HepG2 (cell line): ENCODE measurements around the gene NUDT14. TPM values are rescaled to one million over a fixed set of nuclear protein-coding genes. Genes with fewer than 3 reads are reported as not detected.

Experiments
- ATAC-seq: fragments of 200-7000 bp; cut with Tn5 transposase; 3 replicates; pipeline ENCODE4 v1.9.1; 2020; ENCODE audit warnings: mild to moderate bottlenecking, moderate library complexity
- BruUV-seq: library from RNA; stranded (reverse); fragments of 400-500 nt; replicated peaks from 2 replicates; lab custom pipeline; 2021; lab: Mats Ljungman, UMichigan
- CTCF ChIA-PET: fragments of 300-600 bp; formaldehyde crosslinking; extraction: SDS; loops from one replicate; lab custom pipeline; 2021; ENCODE audit warnings: low total read pairs, inconsistent platforms, low intra/inter-chr PET ratio; lab: Yijun Ruan, JAX
- POLR2A ChIA-PET: fragments of 350-600 bp; sonication (Branson Sonifier 250); formaldehyde crosslinking; loops from one replicate; lab custom pipeline; 2020; ENCODE audit warnings: antibody characterized with exemption, inconsistent platforms; lab: Yijun Ruan, JAX
- DNase-seq: peaks from one replicate; pipeline ENCODE4 v3.0.0-alpha.2; 2015; ENCODE audit warnings: low spot score
- FAIRE-seq: peaks from 3 replicates; lab custom pipeline; 2011; peaks lifted over from hg19 to GRCh38; lab: Jason Lieb, UNC
- H2AFZ ChIP-seq: one replicate; pipeline ENCODE4 v1.6.1; 2011; ENCODE audit warnings: low read length, inconsistent platforms
- H3K27ac ChIP-seq: fragments of 300-600 bp; 3 replicates; pipeline ENCODE4 v1.8.0; 2011; ENCODE audit warnings: mixed run types, mild to moderate bottlenecking, mixed read lengths, low read length, inconsistent platforms; ENCODE audit not compliant: insufficient read depth; ENCODE audit errors: extremely low read length
- H3K27me3 ChIP-seq, 2 experiments: fragments of 200-600 bp in 1 of 2; 2 replicates in 1 of 2; 3 replicates in 1 of 2; pipeline versions ENCODE4 v1.6.0 to v1.8.0; 2011; ENCODE audit warnings: low read length in 2 of 2, mild to moderate bottlenecking in 2 of 2, moderate library complexity in 2 of 2, inconsistent platforms in 1 of 2; ENCODE audit not compliant: insufficient read depth in 2 of 2, control insufficient read depth in 1 of 2
- H3K36me3 ChIP-seq, 2 experiments: fragments of 200-600 bp in 1 of 2; replicated peaks in 1 of 2; 2 replicates in 1 of 2; 3 replicates in 1 of 2; pipeline versions ENCODE4 v1.5.1 to v1.8.0; 2011; ENCODE audit warnings: low read length in 2 of 2, inconsistent platforms in 1 of 2; ENCODE audit not compliant: insufficient read depth in 2 of 2, control insufficient read depth in 1 of 2
- H3K4me1 ChIP-seq: 2 replicates; pipeline ENCODE4 v1.5.1; 2012; ENCODE audit warnings: low read length, inconsistent platforms; ENCODE audit not compliant: insufficient read depth
- H3K4me2 ChIP-seq: 2 replicates; pipeline ENCODE4 v1.6.0; 2011; ENCODE audit warnings: low read depth, low read length, inconsistent platforms
- H3K4me3 ChIP-seq, 3 experiments: fragments of 200-600 bp in 1 of 3; sonication (generic), shearing (Covaris generic) in 1 of 3; replicated peaks in 1 of 3; 2 replicates each; pipeline ENCODE4 v1.5.1; 2011 to 2016; ENCODE audit warnings: low read length in 3 of 3, inconsistent platforms in 2 of 3, low read depth in 2 of 3, mild to moderate bottlenecking in 2 of 3, control low read depth in 1 of 3, mixed read lengths in 1 of 3; ENCODE audit not compliant: insufficient read depth in 1 of 3
- H3K79me2 ChIP-seq: one replicate; pipeline ENCODE4 v1.6.1; 2011; ENCODE audit warnings: low read length, inconsistent platforms; ENCODE audit not compliant: insufficient read depth
- H3K9ac ChIP-seq: 2 replicates; pipeline ENCODE4 v1.6.0; 2011; ENCODE audit warnings: mild to moderate bottlenecking, low read depth, low read length, inconsistent platforms; ENCODE audit not compliant: insufficient read depth
- H3K9me3 ChIP-seq: 2 replicates; pipeline ENCODE4 v1.5.1; 2012; ENCODE audit warnings: mild to moderate bottlenecking, low read length
- H4K20me1 ChIP-seq: 2 replicates; pipeline ENCODE4 v1.6.0; 2011; ENCODE audit warnings: inconsistent platforms, mild to moderate bottlenecking, low read length, moderate library complexity; ENCODE audit not compliant: insufficient read depth
- DMTF1 ChIP-seq: sonication (generic); formaldehyde crosslinking; IDR thresholded peaks from 2 replicates; pipeline ENCODE4 v1.4.0; 2020; ENCODE audit warnings: mild to moderate bottlenecking, missing genetic modification reagents
- FUBP1 ChIP-seq: sonication (generic); formaldehyde crosslinking; IDR thresholded peaks from 2 replicates; pipeline ENCODE4 v1.5.1; 2020; ENCODE audit warnings: missing genetic modification reagents, mild to moderate bottlenecking, borderline replicate concordance
- GLI4 ChIP-seq: sonication (generic); formaldehyde crosslinking; IDR thresholded peaks from 2 replicates; pipeline ENCODE4 v1.5.1; 2020; ENCODE audit warnings: missing genetic modification reagents, mild to moderate bottlenecking, moderate library complexity, borderline replicate concordance
- HNRNPL ChIP-seq: fragments of 200-400 bp; formaldehyde crosslinking; IDR thresholded peaks from 2 replicates; pipeline ENCODE4 v1.6.1; 2017; ENCODE audit warnings: mild to moderate bottlenecking, low read depth, low read length
- NONO ChIP-seq, 2 experiments: fragments of 450-650 bp in 1 of 2; sonication (generic) in 1 of 2; formaldehyde crosslinking in 1 of 2; IDR thresholded peaks in 1 of 2; conservative IDR thresholded peaks in 1 of 2; 2 replicates each; pipeline versions ENCODE4 v1.6.1 to v1.8.0; 2017 to 2022; ENCODE audit warnings: mild to moderate bottlenecking in 1 of 2, missing genetic modification reagents in 1 of 2, moderate library complexity in 1 of 2
- ONECUT2 ChIP-seq: sonication (generic); formaldehyde crosslinking; IDR thresholded peaks from 2 replicates; pipeline ENCODE4 v1.4.0; 2020; ENCODE audit warnings: missing genetic modification reagents
- RXRA ChIP-seq: sonication (generic); formaldehyde crosslinking; IDR thresholded peaks from 2 replicates; pipeline ENCODE4 v1.5.1; 2020; ENCODE audit warnings: missing genetic modification reagents
- STAG1 ChIP-seq: sonication (generic); formaldehyde crosslinking; IDR thresholded peaks from 2 replicates; pipeline ENCODE4 v1.4.0; 2020; ENCODE audit warnings: missing genetic modification reagents
- ZNF24 ChIP-seq: fragments of 450-650 bp; IDR thresholded peaks from 2 replicates; pipeline ENCODE4 v1.6.1; 2017; ENCODE audit warnings: antibody characterized with exemption, mild to moderate bottlenecking
- ZNF3 ChIP-seq: IDR thresholded peaks from 2 replicates; pipeline ENCODE4 v1.7.0; 2017; ENCODE audit warnings: inconsistent platforms
- ZNF513 ChIP-seq: sonication (generic); formaldehyde crosslinking; conservative IDR thresholded peaks from 2 replicates; pipeline ENCODE4 v1.5.0; 2020; ENCODE audit warnings: missing genetic modification reagents
- ZNF652 ChIP-seq: IDR thresholded peaks from 2 replicates; pipeline ENCODE4 v1.6.1; 2016; ENCODE audit warnings: low read depth, borderline replicate concordance
- ZNF691 ChIP-seq: sonication (generic); formaldehyde crosslinking; IDR thresholded peaks from 2 replicates; pipeline ENCODE4 v1.4.0; 2020; ENCODE audit warnings: missing genetic modification reagents, low read depth, mild to moderate bottlenecking, borderline replicate concordance
- ZNF766 ChIP-seq: sonication (generic); formaldehyde crosslinking; IDR thresholded peaks from 2 replicates; pipeline ENCODE4 v1.5.0; 2020; ENCODE audit warnings: missing genetic modification reagents, borderline replicate concordance
- WGBS: methylation state at CpG from one replicate; pipeline ENCODE4 v1.1.6; 2017; ENCODE audit warnings: low lambda C conversion rate; 5-methylcytosine and 5-hydroxymethylcytosine counted together
- in situ Hi-C: cut with HindIII; loops from 2 replicates; pipeline ENCODE4 v1.10.0; 2017; ENCODE audit warnings: low pct_unique_long_range_greater_than_20kb; ENCODE audit not compliant: extremely low pct_ligation_motif_present
- intact Hi-C: fragments of 100-400 bp; cut with micrococcal nuclease; formaldehyde crosslinking; loops from one replicate; pipeline ENCODE4 v1.10.0; 2022; ENCODE audit not compliant: unreplicated experiment
- polyA plus RNA-seq, 8 experiments: library from polyadenylated mRNA; depleted of rRNA in 3 of 8; stranded (reverse) in 7 of 8; unstranded in 1 of 8; fragments of >200 nt; fragmentation: Illumina TruSeq in 4 of 8; extraction: Trizol in 4 of 8; gene quantifications; 2 replicates each; pipeline versions ENCODE4 v1.2.1 to v1.2.3, GENCODE V29; 2011 to 2016; ENCODE audit warnings: low read depth in 4 of 8, missing spikeins in 1 of 8, mixed read lengths in 1 of 8; ENCODE audit not compliant: insufficient read depth in 1 of 8
- total RNA-seq, 5 experiments: library from RNA; depleted of rRNA; stranded (reverse); fragments of >200 nt; fragmentation: Illumina TruSeq; extraction: Trizol; gene quantifications; 2 replicates each; pipeline ENCODE4 v1.2.3, GENCODE V29; 2016; ENCODE audit warnings: low read depth in 1 of 5

Gene NUDT14
- total and polyA plus RNA-seq, 2 of the 13 experiments (the other 11 are each of a cell fraction or from before 2014, with no cell fraction given), result 5.8 to 6.1 TPM

GRCh38 chr14:105144666-105145380 is 36.3 kb downstream of the NUDT14 start (continued):
- TF ChIP-seq ZNF513 (no peak), NONO (IDR thresholded peaks at IDR 0.05) (no peak), NONO (CRISPR knock-in tag; conservative IDR thresholded peaks at IDR 0.05) (no peak), ONECUT2 (no peak), STAG1 (CRISPR knock-in tag) (peak; percentile 22), HNRNPL (peak; percentile 84)

GRCh38 chr14:105144026-105144665 is 37.0 kb downstream of the NUDT14 start:
- Histone ChIP-seq H3K79me2 (no peaks in the 10 kb centered on the region), H3K9me3 (peaks cover 10% of the 10 kb centered on the region), H3K4me3 (no peak overlapping the region), H4K20me1 (no peaks in the 10 kb centered on the region), H2AFZ (no peak overlapping the region), H3K36me3 (no peaks in the 10 kb centered on the region), H3K27me3 (peaks cover 11 to 29% of the 10 kb centered on the region in 2 experiments; a peak in 4 of 5 replicates), H3K9ac (no peak overlapping the region), H3K4me1 (no peaks in the 10 kb centered on the region), H3K4me2 (no peak overlapping the region), H3K27ac (no peak overlapping the region)
- DNase-seq (no peak), ATAC-seq (no peak), FAIRE-seq (no peak)
- POLR2A ChIA-PET, result no interaction called here
- CTCF ChIA-PET, result no interaction called here
- WGBS, result 32% methylated on average over 12 of the region's 16 CpGs
- BruUV-seq, result no TSS peak
- in situ Hi-C loops, result loop anchor here (10.0 kb wide), 1 partner anchor 49 kb away; no protein-coding TSS in a partner anchor
- intact Hi-C loops, result no loop called here
- no peak for TF ChIP-seq ZNF3
- no peak for TF ChIP-seq ZNF766 (CRISPR knock-in tag)
- TF ChIP-seq GLI4 (CRISPR knock-in tag), result no peak
- TF ChIP-seq ZNF652 (CRISPR knock-in tag), result no peak
- TF ChIP-seq DMTF1, result no peak
- TF ChIP-seq ZNF691 (CRISPR knock-in tag), result no peak
- no peak for TF ChIP-seq ZNF24
- TF ChIP-seq FUBP1 (CRISPR knock-in tag), result no peak
- no peak for TF ChIP-seq RXRA (CRISPR knock-in tag)
